Measurements from ENCODE around the gene TGFBR3L. TPM values are rescaled to one million over a fixed set of nuclear protein-coding genes. Genes with fewer than 3 reads are reported as not detected.
"Not testable (repeated sequence)": the region's sequence is repeated elsewhere in the genome, so short reads cannot be mapped to it uniquely, and the experiment has no call there.

Gene TGFBR3L
- total RNA-seq, 1 experiment from 2014 or later = not detected

DNA sequence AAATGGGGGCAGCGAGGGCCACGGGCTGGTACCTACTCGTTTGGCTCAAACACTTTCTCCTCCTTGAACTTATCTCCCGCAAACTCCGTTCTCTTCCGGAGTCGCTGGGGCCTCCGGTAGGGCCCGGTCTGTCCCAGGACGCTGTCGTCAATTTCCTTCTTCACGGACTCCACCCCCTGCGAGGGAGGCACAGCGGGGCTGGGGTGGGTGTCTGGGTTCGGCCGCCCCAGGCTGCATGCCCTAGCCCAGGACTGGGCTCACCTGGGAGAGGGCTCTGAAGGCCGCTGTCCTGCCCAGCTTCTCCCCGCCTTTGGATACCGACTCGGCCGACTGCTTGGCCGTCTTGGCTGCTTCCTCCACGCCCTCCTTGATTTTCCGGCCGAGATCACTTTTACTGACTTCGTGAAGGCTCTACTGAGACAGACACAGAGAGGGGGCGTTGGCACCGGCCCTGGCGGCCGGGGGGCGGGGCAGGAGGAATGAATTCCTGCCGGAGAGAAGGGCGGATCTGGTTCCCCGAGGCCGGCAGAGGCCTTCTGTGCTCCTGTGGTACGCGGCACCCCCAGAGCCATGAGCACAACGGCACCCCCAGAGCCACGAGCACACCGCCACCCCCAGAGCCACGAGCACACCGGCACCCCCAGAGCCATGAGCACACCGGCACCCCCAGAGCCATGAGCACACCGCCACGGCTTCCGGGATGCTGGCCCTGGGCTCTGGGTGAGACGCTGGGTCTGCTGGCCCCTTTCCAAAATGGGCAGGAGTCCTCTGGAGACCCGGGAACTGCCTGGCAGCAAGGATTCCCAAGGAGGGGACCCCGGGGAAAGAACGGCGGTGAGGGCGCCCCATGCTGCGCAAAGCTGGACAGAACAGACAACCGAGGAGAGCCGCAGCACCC lies 19.4 kb downstream of the TGFBR3L start:
- in situ Hi-C loops (cut with HindIII; ENCODE audit: low pct_unique_long_range_greater_than_20kb, low sequenced_read_pairs) = no loop called here
- DNase-seq (ENCODE audit: low read depth) = no peak

DNA sequence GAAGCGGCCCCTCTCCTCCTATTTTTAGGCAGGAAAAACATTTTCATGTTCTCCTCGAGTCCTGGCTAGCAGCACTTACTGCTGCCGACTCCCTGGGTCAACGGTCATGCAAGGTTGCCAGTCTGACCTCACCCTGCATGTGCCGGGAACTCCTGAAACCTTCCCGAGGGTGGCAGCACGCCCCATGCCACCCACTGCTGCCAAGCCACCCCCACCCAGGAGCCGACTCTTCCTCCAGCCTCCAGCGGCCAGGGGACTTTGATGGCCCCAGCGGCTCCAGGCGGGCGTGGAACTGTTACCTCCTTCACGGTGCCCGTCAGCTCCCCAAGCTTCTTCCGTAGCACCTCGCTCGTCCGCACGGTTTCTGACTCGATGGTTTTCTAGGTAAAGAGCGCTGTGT lies 20.1 kb downstream of the TGFBR3L start:
- no peak for DNase-seq (ENCODE audit: low read depth)
- in situ Hi-C loops (cut with HindIII; ENCODE audit: low pct_unique_long_range_greater_than_20kb, low sequenced_read_pairs) = no loop called here

DNA sequence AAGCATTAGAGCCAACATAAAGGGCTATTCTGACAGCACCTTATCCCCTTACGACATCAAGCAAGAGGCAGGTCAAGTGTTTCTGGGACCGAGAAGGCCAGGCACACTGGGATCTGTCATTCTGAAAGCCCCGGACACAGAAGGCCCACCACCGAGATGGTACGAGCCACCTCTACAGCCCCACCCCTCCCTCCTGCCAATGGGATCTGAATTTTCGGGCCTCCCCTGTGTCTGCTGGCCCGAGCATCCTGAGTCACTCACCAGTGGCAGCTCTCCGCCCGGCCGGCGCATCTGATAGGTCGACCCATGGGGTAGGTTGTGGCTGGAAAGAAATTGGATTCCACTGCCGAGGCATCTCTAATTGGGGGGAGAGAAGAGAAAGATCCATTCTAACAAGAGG lies 26.2 kb downstream of the TGFBR3L start:
- in situ Hi-C loops (cut with HindIII; ENCODE audit: low pct_unique_long_range_greater_than_20kb, low sequenced_read_pairs) = no loop called here
- no peak for DNase-seq (ENCODE audit: low read depth)

DNA sequence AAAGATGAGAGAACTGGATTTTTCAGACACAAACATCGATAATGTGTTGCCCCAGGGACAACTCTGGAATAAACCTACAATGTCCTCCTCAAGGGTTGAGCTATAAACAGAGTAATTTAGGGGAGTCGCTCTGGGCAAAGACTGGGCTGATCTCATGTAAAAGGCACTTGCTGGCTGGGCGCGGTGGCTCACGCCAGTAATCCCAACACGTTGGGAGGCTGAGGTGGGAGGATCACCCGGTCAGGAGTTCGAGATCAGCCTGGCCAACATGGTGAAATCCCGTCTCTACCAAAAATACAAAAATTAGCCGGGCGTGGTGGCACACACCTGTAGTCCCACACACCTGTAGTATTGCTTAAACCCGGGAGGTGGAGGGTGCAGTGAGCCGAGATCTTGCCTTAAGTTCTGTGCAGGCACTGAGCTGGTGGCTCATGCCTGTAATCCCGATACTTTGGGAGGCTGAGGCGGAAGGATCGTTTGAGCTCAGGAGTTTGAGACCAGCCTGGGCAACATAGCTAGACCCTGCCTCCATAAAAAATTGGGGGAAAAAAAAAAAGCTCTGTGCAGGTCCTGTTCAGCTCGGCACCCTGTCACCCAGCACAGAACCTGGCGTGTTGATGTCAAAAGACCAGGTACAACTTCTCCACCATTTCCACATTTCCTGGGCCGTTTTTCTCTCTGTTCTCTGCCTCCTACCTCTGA lies 27.4 kb downstream of the TGFBR3L start:
- DNase-seq (ENCODE audit: low read depth) = no peak
- in situ Hi-C loops (cut with HindIII; ENCODE audit: low pct_unique_long_range_greater_than_20kb, low sequenced_read_pairs) = no loop called here

DNA sequence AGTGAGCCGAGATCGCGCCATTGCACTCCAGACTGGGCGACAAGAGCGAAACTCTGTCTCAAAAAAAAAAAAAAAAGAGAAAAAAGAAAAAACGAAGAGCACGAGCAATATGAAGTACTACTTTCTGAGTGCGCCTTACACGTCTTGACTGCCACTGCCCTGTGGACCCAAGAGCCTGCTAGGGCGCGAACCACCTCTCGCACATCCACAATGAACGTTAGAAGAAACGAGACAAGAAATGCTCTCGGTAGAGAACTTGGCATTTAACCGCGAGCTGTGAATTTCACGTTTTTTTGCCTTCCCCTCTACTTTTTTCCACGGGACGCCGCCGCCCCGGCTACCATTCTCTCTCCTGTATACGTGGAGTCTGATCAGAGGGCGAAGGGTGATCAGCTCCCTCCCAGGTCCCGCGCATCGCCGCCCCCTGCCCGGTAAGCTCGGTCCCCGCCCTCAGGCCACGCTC lies 28.4 kb downstream of the TGFBR3L start:
- DNase-seq (ENCODE audit: low read depth) = no peak
- in situ Hi-C loops (cut with HindIII; ENCODE audit: low pct_unique_long_range_greater_than_20kb, low sequenced_read_pairs) = no loop called here

DNA sequence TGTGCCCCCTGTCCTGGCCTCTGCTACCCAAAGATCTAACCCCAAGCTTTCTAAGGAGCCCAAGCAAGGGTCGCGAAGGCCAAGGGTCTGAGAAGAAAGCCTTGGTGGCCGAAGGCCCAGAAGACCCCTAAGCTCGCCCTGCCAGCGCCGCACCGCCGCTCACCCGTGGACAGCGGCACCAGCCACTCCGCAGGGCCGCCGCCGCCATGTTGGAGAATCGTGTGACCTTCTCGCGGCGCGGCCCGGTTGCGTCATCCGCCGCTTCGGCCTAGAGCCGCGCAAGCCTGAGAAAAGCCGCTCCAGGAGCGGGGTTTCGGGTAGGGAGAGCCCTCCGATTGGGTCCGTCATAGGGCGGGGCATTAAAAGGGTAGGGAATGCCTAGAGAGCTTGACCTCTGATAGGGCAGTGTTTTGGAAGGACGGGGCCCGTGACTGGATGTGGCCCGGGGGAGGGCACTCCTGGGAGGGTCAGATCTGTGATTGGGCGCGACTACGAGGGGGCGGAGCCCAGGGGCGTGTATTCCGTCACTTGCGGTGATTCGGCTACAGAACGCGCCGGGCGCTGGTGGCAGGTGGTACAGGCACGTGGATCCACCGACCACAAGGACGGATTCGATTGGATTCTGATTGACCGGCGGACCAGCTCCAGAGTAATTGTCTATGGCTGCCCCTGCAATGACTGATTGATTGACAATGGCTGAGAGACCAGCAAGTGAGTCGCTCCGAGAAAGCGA lies 29.0 kb downstream of the TGFBR3L start, which contains the start of gene TIMM44:
TIMM44 (minus strand) TSS at position 223 of the 733 bp plus-strand sequence; CDS start at position 208, 15 bp downstream.
- DNase-seq (ENCODE audit: low read depth) = peak; percentile 97
- in situ Hi-C loops (cut with HindIII; ENCODE audit: low pct_unique_long_range_greater_than_20kb, low sequenced_read_pairs) = no loop called here

DNA sequence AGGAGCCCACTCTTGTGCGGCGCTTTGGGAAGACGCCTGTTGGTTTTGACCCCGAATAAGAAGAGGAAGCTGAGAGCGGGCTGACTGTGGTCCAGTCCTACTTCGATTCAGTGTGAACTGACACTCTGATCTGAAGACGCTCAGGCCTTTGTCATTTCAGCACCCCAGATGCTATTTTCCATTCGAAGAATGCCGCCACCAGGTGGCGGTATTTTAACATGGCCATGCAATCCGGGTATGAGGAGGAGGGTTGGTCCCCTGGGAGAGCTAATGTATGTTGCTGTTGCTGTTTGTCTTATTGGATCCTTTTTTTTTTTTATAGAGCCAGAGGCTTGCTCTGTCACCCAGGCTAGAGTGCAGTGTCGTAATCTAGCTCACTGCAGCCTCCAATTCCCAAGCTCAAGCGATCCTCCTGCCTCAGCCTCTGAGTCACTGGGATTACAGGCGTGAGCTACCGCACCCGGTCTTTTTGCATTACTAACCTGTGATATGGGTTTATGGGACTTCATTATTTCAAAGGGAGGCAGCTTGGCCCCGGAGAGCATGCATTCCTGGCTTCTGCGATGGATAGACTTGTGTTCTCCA lies 29.6 kb downstream of the TGFBR3L start:
- DNase-seq (ENCODE audit: low read depth) = peak; percentile 76
- in situ Hi-C loops (cut with HindIII; ENCODE audit: low pct_unique_long_range_greater_than_20kb, low sequenced_read_pairs) = no loop called here

DNA sequence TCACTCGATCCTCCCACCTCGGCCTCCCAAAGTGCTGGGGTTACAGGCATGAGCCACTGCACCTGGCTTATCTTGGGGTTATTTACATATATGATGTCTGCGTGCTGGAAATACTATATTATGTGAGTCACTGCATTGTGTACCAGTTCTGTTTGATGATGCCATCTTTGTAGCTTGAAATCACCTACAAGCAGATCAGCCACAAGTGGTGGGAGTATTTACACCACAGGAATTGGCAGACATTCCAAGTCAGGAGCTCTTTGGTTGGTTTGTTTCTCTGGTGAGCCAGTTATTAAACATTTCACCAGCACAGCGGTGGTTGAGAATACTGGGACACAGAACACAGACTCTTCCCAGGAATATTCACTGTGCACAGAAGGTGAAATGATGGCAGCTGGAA lies 33.3 kb downstream of the TGFBR3L start:
- in situ Hi-C loops (cut with HindIII; ENCODE audit: low pct_unique_long_range_greater_than_20kb, low sequenced_read_pairs) = no loop called here
- DNase-seq (ENCODE audit: low read depth) = no peak

DNA sequence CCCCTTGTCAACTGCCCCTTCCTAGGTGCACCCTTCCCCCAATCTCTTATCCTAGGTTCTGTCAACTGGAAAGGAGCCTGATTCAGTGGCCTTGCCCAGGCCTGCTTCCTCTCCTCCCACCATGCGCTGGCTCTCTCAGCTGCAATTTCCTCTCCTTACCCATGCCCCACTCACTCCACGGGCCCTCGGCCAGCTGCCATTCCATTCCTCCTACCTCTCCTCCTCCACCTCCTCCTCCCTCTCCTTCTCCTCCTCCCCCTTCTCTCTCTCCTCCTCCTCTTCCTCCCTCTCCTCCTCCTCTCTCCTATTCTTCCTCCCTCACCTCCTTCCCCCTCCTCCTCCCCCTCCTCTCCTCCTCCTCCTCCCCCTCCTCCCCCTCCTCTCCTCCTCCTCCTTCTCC lies 38.4 kb downstream of the TGFBR3L start:
- DNase-seq (ENCODE audit: low read depth) = no peak
- in situ Hi-C loops (cut with HindIII; ENCODE audit: low pct_unique_long_range_greater_than_20kb, low sequenced_read_pairs) = no loop called here

DNA sequence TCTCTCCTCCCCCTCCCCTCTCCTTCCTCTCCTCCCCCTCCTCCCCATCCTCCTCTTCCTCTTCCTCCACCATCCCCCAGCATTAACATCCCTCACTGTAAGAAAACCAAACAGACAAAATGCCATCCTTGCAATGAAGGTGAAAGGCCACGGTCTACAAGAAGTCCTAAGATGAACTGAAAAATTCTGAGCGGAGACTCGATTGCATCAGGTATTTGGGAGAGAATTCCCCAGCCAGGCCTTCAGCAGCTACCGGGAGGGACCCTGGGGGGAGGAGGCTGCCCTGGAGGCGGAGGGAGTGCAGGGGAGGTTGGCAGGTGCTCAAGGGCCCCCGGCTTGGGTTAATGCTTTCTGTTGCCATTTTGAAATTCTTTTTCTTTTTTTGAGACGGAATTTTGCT lies 38.9 kb downstream of the TGFBR3L start:
- DNase-seq (ENCODE audit: low read depth) = no peak
- in situ Hi-C loops (cut with HindIII; ENCODE audit: low pct_unique_long_range_greater_than_20kb, low sequenced_read_pairs) = no loop called here

DNA sequence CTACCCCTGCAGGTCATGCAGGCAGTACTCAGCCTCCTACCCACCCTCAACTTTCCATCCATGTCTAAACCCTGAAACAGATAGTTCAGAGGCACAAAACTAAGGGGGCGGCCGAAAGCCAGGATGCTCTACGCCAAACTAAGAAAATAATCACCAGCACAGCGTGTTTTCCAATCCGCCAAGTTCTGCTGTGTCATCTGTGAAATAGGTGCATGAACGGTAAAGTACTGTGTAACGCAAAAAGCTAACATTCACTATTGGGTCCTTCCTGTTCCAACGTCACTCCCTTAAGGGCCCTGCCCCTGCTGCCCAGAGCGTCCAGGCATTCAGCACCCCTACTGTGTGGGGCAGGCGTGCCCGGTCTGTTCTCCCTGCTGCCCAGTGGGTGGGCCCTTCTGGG lies 41.1 kb downstream of the TGFBR3L start:
- in situ Hi-C loops (cut with HindIII; ENCODE audit: low pct_unique_long_range_greater_than_20kb, low sequenced_read_pairs) = no loop called here
- no peak for DNase-seq (ENCODE audit: low read depth)

DNA sequence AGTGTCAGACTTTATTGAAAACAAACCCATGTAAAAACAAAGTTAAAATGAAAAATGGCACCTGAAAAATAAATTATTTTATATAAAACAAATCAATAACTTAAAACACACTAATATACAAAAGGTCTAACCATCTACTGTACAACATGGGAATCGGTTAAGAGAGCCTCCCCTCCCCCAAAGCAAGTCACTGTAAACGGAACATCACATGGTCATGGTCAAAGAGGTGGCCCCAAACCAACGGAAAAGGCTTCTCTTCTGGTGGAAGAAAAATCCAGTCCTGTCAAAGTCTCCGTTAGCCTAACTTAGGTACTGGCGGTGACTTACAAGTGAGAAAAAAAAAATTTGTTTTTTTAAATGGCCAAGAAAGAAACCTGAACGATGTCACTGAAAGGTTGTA lies 44.6 kb downstream of the TGFBR3L start:
- in situ Hi-C loops (cut with HindIII; ENCODE audit: low pct_unique_long_range_greater_than_20kb, low sequenced_read_pairs) = no loop called here
- DNase-seq (ENCODE audit: low read depth) = no peak

DNA sequence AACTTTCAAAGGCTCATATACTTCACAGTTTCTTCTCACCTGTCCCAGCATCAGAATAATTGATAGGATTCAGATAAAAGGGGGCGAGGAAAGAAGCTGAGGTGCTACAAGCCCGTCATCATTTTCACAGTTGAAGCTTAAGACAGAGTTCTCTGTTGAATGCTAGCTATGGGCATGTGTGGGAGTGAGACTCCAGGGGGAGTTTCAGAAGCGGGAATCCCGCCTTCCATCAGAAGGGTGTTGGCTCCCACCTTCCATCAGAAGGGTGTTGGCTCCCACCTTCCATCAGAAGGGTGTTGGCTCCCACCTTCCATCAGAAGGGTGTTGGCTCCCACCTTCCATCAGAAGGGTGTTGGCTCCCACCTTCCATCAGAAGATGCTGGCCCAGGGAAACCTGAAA lies 46.5 kb downstream of the TGFBR3L start:
- DNase-seq (ENCODE audit: low read depth); in situ Hi-C loops (cut with HindIII; ENCODE audit: low pct_unique_long_range_greater_than_20kb, low sequenced_read_pairs): not testable (repeated sequence)

DNA sequence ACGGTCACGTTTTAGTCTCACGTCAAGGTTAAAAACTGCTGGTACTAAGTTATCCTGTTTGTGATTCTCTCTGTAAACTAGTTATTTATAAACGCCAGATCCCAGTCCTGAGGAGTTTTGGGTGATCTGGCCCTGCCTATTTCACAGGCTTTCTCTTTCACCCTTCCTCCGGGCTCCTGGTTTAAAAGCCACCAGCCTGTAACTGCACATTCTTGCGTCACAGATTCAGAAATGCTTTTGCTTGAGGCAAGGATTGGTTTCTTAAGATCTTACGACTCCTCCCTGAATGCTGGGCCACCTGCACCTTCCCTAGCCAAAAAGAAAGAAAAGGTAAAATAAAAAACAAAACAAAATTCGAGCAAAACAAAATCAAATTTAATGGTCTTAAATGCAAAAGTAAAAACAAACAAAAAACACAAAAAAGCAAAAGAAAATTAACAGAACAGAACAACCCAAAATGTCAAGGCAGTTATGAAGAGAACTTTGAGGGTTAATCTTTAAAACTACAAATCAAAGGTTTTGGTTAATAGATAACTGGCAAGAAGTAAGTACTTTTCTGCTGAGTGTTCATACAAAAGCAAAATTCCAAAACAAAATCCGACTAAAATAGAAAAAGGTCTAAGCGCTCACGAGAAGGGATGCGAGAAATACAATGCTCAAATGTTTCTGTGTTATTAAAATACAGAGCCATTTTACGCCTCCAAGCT lies 47.4 kb downstream of the TGFBR3L start:
- in situ Hi-C loops (cut with HindIII; ENCODE audit: low pct_unique_long_range_greater_than_20kb, low sequenced_read_pairs) = no loop called here
- DNase-seq (ENCODE audit: low read depth) = no peak

DNA sequence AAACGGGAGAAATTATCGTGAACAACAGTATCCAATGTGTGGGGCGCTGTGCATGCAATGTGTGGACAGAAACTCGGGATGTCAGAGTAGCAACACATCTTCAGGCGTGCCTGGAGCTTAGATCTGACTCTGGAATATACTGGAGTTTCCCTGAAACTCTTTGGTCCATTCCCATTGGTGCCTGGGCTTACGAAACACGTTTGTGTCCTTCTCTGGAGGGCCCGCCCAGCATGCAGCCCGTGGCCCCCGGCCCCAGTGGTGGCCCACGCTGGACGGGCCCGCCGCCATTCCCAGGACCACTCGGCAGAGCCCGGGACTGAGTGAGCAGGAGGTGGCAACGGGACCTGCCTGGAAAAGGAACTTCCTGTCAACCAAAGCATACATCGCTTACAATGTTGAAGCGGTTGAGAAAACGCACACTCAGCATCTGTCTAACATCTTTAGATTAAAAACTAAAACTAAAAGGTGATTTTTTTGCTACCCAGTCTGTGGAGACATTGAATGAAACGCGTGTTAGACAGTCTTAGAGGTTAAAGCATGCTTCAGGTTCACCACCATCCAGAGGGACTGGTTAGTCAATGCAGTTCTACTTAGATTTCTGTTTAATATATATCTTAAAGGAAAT lies 48.1 kb downstream of the TGFBR3L start:
- in situ Hi-C loops (cut with HindIII; ENCODE audit: low pct_unique_long_range_greater_than_20kb, low sequenced_read_pairs) = no loop called here

DNA sequence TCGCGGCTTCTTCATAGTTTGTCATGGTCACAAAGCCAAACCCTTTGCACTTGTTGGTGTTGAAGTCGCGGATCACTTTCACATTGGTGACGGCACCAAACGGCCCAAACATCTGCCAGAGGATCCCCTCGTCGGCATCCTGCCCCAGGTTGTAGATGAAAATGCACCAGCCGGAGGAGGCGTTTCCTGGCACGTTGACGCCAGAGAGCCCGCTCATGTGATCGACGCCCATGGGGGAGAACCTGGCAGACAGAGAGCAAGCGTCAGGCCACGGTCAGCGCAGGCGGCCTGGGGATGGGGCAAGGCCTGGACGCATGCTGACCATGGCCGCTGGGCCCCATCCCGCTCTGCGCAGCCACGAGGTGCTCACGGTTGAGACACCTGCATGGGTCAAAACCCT lies 48.9 kb downstream of the TGFBR3L start:
- in situ Hi-C loops (cut with HindIII; ENCODE audit: low pct_unique_long_range_greater_than_20kb, low sequenced_read_pairs) = no loop called here
- no peak for DNase-seq (ENCODE audit: low read depth)

More for the DNA sequence above, 48.1 kb downstream of the TGFBR3L start:
- DNase-seq (ENCODE audit: low read depth) = no peak

DNA sequence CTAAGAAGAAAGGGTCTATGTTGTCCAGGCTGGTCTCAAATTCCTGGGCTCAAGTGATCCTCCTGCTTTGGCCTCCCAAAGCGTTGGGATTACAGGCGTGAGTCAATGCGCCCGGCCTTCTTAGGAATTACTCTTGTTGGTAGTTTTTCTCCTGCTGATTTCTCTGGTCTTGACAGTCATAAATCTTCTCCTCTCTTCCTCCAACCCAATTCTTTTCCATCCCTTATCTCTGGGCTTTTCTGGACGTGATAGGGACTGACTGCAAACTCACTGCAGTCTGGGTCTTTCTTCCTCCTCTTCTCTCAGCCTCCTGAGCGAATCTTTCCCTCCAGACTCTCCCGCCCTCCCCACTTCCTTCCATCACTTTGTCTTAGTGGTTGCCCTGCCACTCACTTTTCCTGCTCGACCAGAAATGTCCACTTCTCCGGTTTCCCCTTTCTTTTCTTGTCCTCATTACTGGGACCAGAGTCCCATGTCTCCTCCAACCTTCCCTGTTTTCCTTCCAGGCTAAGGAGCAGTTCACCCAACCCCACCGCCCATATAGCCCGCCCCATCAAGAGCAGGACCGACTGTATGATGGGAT lies 50.7 kb downstream of the TGFBR3L start:
- no peak for DNase-seq (ENCODE audit: low read depth)
- in situ Hi-C loops (cut with HindIII; ENCODE audit: low pct_unique_long_range_greater_than_20kb, low sequenced_read_pairs) = no loop called here
